ENCODE measurements around the gene TENM4.

GRCh38 chr11:79110321-79110720 lies 330.5 kb downstream of the TENM4 start:
- TF ChIP-seq EZH2 (IDR thresholded peaks at IDR 0.05) (no peak), POLR2AphosphoS5 (IDR thresholded peaks at IDR 0.05; ENCODE audit: borderline replicate concordance, low read depth, low read length) (no peak), FOXP2 (optimal IDR thresholded peaks at IDR 0.05; ENCODE audit: control extremely low read depth, extremely low read length, insufficient read depth) (no peak)
